Stimulated activated CD4-positive, alpha-beta T cell treated with anti-CD3 and anti-CD28 coated beads, Interleukin-2, amount 100 ng/mL, for 24 hours (primary cell): ENCODE results near the gene SORL1.

Experiments used
- DNase-seq, 2 donors: peaks; one replicate each; pipeline ENCODE4 v3.0.0-alpha.2; 2020

The SORL1 gene

DNA sequence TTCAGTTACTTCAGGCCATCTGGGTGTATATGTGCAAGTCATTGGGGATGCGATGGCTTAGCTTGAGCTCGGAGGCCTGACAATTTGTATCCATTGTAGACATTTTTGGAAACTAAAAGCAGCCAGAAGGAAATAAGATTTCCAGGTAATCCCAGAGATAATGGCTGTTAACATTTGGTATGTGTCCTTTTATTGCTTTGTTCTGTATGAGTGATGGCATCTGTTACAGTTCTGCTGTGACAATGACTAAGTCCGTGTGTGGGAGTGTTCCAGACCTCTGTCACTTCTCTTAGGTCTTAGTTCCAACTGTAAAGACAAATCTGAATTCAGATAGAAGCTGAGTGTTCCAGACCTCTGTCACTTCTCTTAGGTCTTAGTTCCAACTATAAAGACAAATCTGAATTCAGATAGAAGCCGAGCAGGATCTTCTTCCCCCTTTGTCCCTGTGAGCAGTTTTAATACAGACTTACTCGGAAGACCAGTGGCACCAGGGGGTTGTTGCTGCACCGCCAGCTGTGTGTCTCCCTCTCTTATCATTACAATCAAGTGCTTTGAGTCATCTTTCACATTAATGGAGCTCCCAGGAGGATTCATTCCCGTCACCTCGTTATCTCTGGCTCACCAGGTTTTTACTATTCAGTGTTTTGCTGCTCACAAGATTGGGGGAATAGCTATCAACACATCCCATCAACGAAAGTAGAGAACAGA lies 191.5 kb downstream of the SORL1 start:
- no peak for DNase-seq

- no peak for DNase-seq
These were observed 192.0 kb downstream of the SORL1 start for GRCh38 chr11:121644187-121644512.

- no peak for DNase-seq
These were observed 192.9 kb downstream of the SORL1 start for GRCh38 chr11:121645001-121645400.

DNA sequence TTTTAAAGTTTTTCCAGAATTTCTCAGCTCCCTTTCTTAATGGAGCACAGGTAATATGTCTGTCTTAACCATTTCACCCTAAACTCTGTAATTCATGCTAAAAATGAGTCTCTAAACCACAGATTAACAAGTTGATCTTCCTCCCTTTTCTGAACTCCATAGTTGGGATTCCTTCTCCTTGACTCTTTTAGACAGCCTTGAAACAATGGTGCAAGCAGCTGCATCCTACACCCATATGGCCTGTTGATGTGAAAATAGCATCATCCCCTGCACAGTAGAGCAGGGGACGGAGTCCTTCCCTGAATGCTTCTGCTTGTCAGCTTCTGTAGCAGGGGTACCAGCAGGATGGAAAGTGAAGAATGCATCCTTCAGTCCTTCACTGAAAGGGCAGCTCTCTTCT lies 193.5 kb downstream of the SORL1 start:
- DNase-seq = no peak

DNA sequence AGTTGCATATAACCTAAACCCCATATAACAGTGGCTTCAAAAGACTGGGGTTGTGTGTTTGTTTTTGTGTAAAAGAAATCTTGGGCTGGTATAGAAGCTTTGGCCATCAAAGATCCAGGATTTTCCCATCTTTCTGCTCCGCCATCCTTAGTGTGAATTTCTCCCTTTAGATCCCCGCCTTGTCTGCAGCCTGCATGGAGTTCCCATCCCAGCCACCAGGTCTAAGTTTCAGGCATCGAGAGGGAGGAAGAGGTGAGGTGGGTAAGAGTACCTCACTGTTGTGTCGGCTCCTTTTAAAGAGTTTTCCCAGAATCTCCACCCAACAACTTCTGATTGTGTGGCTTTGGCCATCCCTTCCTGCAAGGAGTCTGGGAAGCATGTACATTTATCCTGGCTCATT lies 196.2 kb downstream of the SORL1 start:
- no peak for DNase-seq

GRCh38 chr11:121649798-121650197 lies 197.7 kb downstream of the SORL1 start:
- DNase-seq = no peak

GRCh38 chr11:121650351-121651256 lies 198.5 kb downstream of the SORL1 start:
- DNase-seq = peak in 1 of 2 donors; percentile 18

- no peak for DNase-seq
These were observed 199.1 kb downstream of the SORL1 start for GRCh38 chr11:121651257-121651605.

DNA sequence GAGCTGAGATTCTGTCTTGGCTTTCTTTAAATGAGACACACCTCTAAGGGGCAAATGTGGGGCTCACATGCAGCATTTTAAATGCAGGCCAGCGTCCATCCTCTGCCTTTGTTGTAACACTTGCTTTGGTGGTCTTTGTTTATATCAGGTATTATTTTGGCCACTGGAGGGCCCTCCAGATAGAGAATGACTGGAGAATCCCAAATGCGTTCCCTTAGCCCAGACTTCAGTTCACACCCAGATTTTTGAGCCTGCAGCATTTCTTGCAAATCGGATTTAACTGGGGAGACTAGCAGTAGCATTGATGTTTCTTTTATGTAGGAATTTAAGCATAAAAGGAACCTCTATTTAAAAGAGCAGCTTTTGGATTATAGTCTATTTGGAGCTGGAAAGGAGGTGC lies 200.9 kb downstream of the SORL1 start:
- no peak for DNase-seq

DNA sequence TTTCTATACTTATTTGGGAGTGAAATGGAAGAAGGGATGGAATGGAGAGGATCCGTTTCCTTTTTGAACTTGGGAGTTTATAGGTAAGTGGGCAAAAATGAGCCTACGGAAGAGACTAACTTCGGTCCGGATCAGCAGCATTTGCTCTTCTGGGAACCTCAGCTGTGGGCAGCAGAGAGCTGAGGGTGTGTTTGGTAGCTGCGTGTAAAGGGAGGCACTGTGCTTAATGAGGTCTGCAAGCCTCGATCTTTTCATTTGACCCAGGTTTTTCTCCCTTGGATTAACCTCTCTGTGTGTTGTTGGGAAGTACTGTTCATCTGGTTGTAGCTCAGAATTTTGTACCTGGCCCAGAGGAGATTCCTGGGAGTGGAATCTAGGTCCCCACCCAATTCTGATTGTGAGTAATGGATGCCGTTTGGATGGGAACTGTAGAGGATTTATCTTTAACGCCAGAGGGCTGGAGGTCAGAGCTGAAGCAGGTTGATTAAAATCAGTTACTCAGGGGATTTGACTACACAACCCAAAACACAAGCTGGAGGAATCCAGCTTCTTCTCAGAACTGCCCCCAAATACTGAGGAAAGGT lies 202.2 kb downstream of the SORL1 start:
- no peak for DNase-seq

DNA sequence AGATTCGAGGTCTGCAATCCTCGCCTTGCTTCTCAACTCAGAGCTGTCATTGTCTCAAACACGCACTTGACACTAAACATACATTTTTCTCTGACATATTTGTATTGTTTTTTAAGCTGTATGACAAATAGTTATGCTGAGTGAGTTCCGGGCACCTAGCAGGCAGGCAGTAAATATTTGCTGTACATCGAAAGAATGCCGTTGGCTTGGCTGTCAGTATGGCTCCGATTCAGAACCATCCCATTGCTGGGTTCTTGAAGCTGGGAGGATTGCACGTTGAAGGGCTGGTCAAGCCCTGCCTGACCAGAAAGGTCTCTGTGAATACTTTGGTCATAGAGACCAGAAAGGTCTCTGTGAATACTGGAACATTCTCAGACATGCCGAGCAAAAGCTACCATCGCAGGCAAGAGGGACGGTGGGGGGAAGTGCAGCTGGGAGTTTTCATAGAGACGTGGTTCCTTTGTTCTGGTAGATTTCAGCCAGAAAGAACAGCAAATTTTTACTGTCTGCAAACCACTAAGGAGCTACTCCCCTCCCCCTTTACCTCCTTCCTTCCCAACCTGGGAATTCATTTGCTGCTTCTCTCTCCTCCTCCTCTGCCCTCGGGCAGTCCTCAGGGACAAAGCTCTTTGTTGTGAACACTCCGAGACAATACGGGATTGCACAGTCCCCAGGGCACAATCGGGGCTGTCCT lies 202.9 kb downstream of the SORL1 start:
- DNase-seq = no peak

DNA sequence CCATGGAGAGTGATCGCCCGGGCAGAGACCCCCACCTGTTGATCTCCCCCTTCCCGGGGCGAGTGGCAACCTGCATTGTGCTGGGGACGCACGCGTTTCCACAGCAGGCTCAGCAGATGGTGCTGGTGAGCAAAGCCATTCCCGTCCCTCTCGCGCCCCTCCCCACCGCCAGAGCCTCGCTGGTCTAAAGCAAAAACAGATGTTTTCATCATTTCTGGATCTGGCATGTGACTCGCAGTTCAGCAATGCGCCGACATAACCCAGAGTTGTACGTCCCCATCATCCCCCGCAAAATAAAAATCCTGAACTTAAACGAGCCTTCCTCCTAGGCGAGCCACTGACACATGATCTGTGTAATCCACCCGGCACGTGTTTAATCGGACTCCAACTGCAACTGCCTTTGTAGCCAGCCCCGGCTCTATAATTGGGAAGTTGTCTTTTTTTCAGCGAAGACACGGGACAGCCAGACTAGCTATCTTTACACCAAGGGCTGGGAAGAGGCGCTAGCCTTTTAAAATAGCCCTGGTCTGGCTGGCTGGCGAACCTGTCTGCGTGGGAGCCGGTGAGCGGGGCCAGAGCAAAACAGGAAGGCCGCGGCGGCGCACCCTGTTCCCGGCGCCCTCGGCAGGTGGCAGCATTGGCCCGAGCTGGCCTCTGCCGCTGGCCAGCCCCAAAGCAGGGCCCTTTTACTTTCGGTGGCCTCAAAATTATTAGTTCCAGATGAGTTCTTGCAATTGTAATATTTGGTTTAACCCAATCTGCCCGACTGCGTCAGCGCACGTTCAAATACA lies 203.6 kb downstream of the SORL1 start:
- DNase-seq = peak; percentile 75 to 81

DNA sequence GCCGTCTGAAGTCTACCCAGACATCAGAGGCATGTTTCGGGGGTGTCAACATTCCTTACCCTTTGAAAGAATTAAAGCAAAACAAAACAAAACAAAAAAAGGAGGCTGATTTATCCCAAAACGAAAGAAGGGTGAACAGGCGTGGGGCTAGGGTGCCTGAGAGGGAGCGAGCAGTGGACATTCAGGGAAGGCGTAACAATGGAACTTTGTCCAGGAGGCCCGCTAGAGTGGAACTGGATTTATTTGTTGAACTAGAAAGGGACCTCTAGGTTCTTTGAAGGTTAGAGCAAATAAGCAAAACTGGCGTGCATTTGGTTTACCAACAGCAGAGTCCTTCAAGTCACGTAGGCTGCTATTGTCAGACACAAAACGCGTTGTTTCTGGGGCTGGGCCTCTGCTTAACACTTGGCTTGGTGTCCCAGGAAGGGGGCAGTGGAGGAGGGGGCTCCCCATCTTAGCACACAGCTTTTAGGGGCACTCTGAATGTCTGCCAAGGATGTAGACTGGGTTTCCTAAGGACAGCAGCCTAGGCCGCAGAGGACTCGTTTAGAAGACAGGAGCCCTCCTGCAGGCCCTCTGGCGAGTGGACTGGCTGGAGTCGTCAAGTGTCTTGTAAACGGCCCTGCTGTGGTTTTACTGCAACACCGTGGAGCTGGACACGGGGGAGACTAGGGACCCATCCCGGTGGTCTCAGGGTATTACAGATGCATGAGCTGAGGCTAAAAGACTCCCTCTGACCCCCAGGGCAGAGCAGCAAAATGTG lies 204.4 kb downstream of the SORL1 start:
- no peak for DNase-seq

DNA sequence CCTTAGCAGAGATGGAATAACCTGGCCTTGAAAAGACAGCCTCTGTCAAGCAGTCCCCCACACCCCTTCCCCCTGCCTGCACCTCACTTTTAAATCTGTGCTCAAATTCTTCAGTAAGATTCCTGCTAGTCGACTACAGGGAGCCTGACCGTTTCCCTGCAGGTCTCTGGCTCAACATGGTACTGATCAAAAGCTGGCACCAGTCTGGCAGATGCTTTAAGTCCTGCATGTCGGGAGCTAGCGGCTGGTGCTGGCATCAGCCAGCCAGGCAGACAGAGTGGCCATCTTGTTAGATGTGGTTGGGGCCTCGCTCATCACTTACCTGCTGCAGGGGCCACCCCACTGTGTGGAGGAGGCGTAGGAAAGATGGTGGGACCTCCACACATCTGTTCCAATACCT lies 205.0 kb downstream of the SORL1 start:
- no peak for DNase-seq

- DNase-seq = no peak
These were observed 207.7 kb downstream of the SORL1 start for GRCh38 chr11:121659811-121660210.

GRCh38 chr11:121661880-121662486 lies 209.9 kb downstream of the SORL1 start:
- no peak for DNase-seq

DNA sequence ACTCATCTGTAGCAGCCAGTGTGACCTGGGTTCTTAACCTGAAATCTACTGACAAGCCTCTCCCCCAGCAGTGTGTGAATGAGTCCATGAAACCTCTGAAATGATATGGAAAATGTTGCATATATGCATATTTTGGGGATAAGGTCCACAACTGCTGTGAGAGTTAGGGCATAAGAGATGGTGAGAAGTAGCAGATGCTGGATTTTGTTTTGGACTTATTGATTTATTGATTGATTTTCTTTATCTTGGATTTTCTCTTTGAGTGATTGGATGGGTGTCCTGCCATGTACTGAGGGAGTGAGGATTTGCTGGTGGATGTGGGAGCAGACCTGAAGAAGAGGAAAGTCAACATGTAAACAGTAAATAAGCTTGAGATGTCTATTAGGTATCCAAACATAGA lies 212.0 kb downstream of the SORL1 start:
- DNase-seq = no peak

GRCh38 chr11:121665206-121665838 lies 213.2 kb downstream of the SORL1 start:
- no peak for DNase-seq

DNA sequence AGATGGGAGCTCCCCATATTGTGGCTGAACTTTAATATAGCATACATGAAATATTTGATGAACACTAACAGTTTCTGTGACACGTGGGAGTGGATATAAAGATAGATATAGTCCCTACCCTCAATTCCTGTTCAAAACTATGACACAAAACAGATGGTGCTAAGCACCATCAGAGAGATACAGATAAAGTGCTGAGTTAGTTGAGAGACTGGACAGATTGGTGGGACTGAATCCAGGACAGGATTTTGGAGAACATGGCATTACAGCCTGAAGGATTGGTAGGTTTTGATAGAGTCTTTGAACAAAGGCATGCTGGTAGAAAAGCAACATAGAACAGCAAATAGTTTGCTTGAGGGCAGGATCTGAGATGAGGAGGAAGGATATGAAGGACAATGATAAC lies 215.7 kb downstream of the SORL1 start:
- no peak for DNase-seq

DNA sequence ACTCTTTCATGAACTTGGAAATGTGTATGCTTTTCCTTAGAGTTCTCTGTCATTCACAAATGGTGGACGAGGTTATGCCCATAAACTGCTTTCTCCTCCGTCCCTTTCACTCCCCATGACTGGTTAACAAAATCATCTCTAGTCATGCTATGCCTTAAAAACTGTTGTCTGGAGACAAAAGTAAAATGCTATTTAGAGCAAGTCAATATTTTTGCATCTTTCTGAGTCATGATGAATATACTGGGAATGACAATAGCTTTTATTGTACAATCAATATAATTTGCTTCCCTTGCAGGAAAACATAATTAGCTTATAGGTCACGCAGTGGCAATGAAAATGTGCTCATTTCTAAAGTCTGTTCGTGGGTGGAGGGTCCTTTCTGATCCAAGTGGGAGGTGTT lies 217.3 kb downstream of the SORL1 start:
- DNase-seq = no peak

GRCh38 chr11:121670266-121670665 lies 218.2 kb downstream of the SORL1 start:
- DNase-seq = no peak
